HUES48 (cell line): ENCODE measurements around the gene RIN2.

Experiments used
- H3K27ac ChIP-seq: one replicate; pipeline ENCODE4 v1.7.0; 2013; ENCODE audit warnings: low read depth, low read length, inconsistent platforms
- H3K27me3 ChIP-seq: 2 replicates; pipeline ENCODE4 v1.6.1; 2013; ENCODE audit warnings: mild to moderate bottlenecking, low read length; ENCODE audit not compliant: control insufficient read depth, insufficient read depth
- H3K36me3 ChIP-seq: 2 replicates; pipeline ENCODE4 v1.6.1; 2013; ENCODE audit warnings: low read length; ENCODE audit not compliant: control insufficient read depth, insufficient read depth
- H3K4me1 ChIP-seq: 2 replicates; pipeline ENCODE4 v1.6.1; 2013; ENCODE audit warnings: mild to moderate bottlenecking, low read length; ENCODE audit not compliant: control insufficient read depth, insufficient read depth
- H3K4me3 ChIP-seq: 2 replicates; pipeline ENCODE4 v1.5.1; 2013; ENCODE audit warnings: mild to moderate bottlenecking, low read depth, low read length
- H3K9ac ChIP-seq: 2 replicates; pipeline ENCODE4 v1.6.1; 2013; ENCODE audit warnings: mild to moderate bottlenecking, low read depth, low read length, moderate library complexity
- H3K9me3 ChIP-seq: 2 replicates; pipeline ENCODE4 v1.6.1; 2013; ENCODE audit warnings: low read length; ENCODE audit not compliant: control insufficient read depth, insufficient read depth

RIN2 gene

GRCh38 chr20:19785173-19785982 is 27.3 kb downstream of the RIN2 start:
- no peaks in the 10 kb centered on the region for H3K27me3 ChIP-seq
- no peak overlapping the region for H3K4me3 ChIP-seq
- H3K36me3 ChIP-seq, result no peaks in the 10 kb centered on the region
- H3K4me1 ChIP-seq, result peaks cover 26% of the 10 kb centered on the region; the same call in 1 of the 2 replicates
- H3K9me3 ChIP-seq, result no peaks in the 10 kb centered on the region
- no peak overlapping the region for H3K27ac ChIP-seq
- H3K9ac ChIP-seq, result no peak overlapping the region

DNA sequence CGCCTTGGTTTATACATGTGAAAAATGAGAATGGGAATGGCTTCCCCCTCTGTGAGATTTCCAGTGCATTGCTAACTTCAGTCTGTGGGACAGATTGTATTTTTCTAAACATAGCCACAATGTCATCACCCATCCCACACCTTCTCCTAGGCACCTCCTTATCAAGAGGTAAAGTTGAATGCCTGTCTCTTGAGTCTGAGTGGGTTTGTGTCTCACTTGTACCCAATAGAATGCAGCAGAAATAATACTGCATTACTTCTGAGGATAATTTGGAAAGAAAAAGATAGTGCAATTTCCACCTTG is 27.9 kb downstream of the RIN2 start:
- peaks cover 25% of the 10 kb centered on the region; the same call in 1 of the 2 replicates for H3K4me1 ChIP-seq
- H3K9ac ChIP-seq, result no peak overlapping the region
- H3K9me3 ChIP-seq, result no peaks in the 10 kb centered on the region
- H3K27ac ChIP-seq, result no peak overlapping the region
- no peaks in the 10 kb centered on the region for H3K27me3 ChIP-seq
- H3K36me3 ChIP-seq, result no peaks in the 10 kb centered on the region
- no peak overlapping the region for H3K4me3 ChIP-seq

DNA sequence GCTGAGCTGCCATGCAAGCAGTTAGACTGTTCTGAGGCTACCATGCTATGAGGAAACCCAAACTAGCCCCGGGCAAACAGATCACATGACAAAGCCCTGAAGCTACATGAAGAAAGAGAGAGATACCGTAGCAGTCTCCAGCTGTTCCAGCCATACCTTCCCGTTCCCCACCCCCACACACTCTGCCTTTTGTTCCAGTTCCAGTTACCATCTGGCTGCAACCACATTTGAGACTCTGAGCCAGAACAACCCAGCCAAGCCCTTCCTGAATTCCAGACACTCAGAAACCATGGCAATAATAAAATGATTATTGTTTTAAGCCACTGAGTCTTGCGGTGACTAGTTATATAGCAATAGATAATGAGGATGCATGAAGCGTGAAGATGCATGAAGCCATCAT is 28.3 kb downstream of the RIN2 start:
- no peaks in the 10 kb centered on the region for H3K9me3 ChIP-seq
- no peak overlapping the region for H3K9ac ChIP-seq

GRCh38 chr20:19787366-19787765 is 29.3 kb downstream of the RIN2 start:
- no peak overlapping the region for H3K9ac ChIP-seq
- H3K4me3 ChIP-seq, result no peak overlapping the region
- H3K27ac ChIP-seq, result no peak overlapping the region
- H3K4me1 ChIP-seq, result peaks cover 25% of the 10 kb centered on the region; the same call in 1 of the 2 replicates
- H3K36me3 ChIP-seq, result no peaks in the 10 kb centered on the region
- H3K27me3 ChIP-seq, result no peaks in the 10 kb centered on the region
- H3K9me3 ChIP-seq, result no peaks in the 10 kb centered on the region

More for the DNA sequence above, 28.3 kb downstream of the RIN2 start:
- Histone ChIP-seq H3K4me1 (peaks cover 25% of the 10 kb centered on the region; the same call in 1 of the 2 replicates), H3K4me3 (no peak overlapping the region), H3K27ac (no peak overlapping the region), H3K27me3 (no peaks in the 10 kb centered on the region), H3K36me3 (no peaks in the 10 kb centered on the region)

DNA sequence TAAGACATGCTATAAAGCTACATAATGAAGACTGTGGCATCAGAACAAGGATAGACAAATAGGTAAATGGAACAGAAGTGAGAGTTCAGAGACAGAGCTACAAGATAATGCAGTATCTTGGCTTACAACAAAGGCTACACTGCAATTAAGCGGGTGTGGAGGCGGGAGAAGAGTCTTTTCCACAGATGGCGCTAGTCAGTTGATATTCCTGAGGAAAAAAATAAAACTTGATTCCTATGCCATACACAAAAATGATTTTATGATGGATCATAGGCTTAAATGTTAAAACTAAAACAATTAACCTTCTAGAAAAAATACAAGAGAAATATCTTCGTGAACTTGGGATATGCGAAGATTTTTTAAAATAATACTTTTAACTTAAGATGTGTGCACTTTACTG is 31.0 kb downstream of the RIN2 start:
- peaks cover 25% of the 10 kb centered on the region; the same call in 1 of the 2 replicates for H3K4me1 ChIP-seq
- no peaks in the 10 kb centered on the region for H3K36me3 ChIP-seq
- H3K27ac ChIP-seq, result no peak overlapping the region
- H3K9me3 ChIP-seq, result no peaks in the 10 kb centered on the region
- no peaks in the 10 kb centered on the region for H3K27me3 ChIP-seq
- no peak overlapping the region for H3K4me3 ChIP-seq
- H3K9ac ChIP-seq, result no peak overlapping the region

DNA sequence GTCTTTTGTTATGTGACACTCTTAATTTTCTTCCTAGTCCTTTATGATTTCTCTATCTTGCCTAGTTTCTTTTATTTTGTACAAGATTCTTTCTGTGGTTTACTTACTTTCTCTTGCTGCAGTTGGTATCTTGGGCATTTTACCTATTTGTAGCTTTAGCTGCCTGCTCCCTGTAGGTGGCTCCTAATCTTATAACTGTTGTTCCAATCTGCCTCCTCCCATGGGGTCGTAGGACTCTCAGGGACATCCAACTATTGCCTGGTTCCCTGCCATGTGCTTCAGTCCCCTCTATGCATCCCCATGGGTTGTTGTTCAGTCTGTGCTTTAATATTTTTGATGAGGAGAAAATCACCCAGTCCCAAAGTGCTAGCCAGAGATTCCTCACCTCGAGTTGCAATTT is 31.4 kb downstream of the RIN2 start:
- Histone ChIP-seq H3K36me3 (no peaks in the 10 kb centered on the region), H3K9me3 (no peaks in the 10 kb centered on the region), H3K4me1 (peaks cover 25% of the 10 kb centered on the region; the same call in 1 of the 2 replicates), H3K4me3 (no peak overlapping the region), H3K27me3 (no peaks in the 10 kb centered on the region), H3K9ac (no peak overlapping the region), H3K27ac (no peak overlapping the region)

- Histone ChIP-seq H3K9ac (no peak overlapping the region), H3K4me1 (0 out of 2 replicates have a peak, but pooled peaks cover 7% of the 10 kb centered on the region), H3K27me3 (no peaks in the 10 kb centered on the region), H3K36me3 (no peaks in the 10 kb centered on the region), H3K9me3 (no peaks in the 10 kb centered on the region), H3K4me3 (no peak overlapping the region), H3K27ac (no peak overlapping the region)
Observed at GRCh38 chr20:19791887-19792286, 33.8 kb downstream of the RIN2 start.

DNA sequence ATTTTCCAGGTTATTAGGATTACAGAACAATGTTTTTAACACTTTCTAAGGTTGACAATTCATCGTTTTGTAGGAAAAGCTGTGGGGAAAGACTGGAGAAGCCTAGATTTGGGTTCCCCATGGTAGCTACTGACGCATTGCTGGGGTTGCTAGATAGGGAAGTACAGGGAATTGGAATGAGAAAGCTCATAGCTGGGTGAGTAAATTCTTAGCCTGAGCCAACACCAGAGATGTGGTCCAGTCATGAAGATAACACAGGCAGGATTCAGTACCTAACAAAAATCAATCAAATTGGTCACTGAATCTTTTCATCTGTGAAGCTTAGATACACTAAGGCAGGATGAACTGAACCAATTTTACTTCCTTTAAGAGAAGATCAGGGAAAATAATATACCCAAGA is 35.7 kb downstream of the RIN2 start:
- Histone ChIP-seq H3K27me3 (no peaks in the 10 kb centered on the region), H3K27ac (no peak overlapping the region), H3K9me3 (no peaks in the 10 kb centered on the region), H3K9ac (no peak overlapping the region), H3K4me1 (0 out of 2 replicates have a peak, but pooled peaks cover 7% of the 10 kb centered on the region), H3K4me3 (no peak overlapping the region), H3K36me3 (no peaks in the 10 kb centered on the region)

DNA sequence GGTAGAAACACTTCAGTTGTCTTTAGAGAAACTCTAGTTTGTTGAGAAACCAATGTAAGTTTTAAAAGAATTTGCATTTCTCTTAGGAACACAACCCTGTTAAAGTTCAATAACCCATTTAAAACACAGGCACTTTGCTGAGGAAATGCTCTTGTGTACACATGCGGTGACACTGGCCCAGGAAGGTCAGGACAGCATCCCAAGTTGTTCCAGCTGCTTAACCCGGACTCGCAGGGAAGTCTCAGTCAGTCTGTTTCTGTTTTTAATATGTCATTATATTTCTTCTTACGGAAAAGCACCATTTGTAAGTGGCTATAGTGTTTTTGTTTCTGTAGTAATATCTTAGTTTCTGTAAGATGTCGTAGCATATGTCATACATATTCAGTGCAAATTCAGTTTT is 36.9 kb downstream of the RIN2 start:
- Histone ChIP-seq H3K36me3 (no peaks in the 10 kb centered on the region), H3K4me1 (no peaks in the 10 kb centered on the region), H3K9me3 (no peaks in the 10 kb centered on the region), H3K4me3 (no peak overlapping the region), H3K27ac (no peak overlapping the region), H3K27me3 (no peaks in the 10 kb centered on the region), H3K9ac (no peak overlapping the region)

GRCh38 chr20:19799325-19799724 is 41.3 kb downstream of the RIN2 start:
- Histone ChIP-seq H3K4me3 (no peak overlapping the region), H3K27ac (no peak overlapping the region), H3K9me3 (no peaks in the 10 kb centered on the region), H3K27me3 (no peaks in the 10 kb centered on the region), H3K4me1 (no peaks in the 10 kb centered on the region), H3K36me3 (no peaks in the 10 kb centered on the region), H3K9ac (no peak overlapping the region)

- no peaks in the 10 kb centered on the region for H3K36me3 ChIP-seq
- no peak overlapping the region for H3K27ac ChIP-seq
- H3K4me3 ChIP-seq, result no peak overlapping the region
- no peak overlapping the region for H3K9ac ChIP-seq
- no peaks in the 10 kb centered on the region for H3K4me1 ChIP-seq
- no peaks in the 10 kb centered on the region for H3K9me3 ChIP-seq
- H3K27me3 ChIP-seq, result no peaks in the 10 kb centered on the region
Observed at GRCh38 chr20:19802099-19802491, 44.0 kb downstream of the RIN2 start.
